Stimulated activated CD4-positive, alpha-beta T cell treated with anti-CD3 and anti-CD28 coated beads, Interleukin-12 subunit alpha, Interleukin-12 subunit beta, amount 100 ng/mL, for 24 hours (primary cell): ENCODE data around the gene EXOG.

Source experiments
- DNase-seq, 2 experiments: peaks; one replicate each; pipeline ENCODE4 v3.0.0-alpha.2; 2020; ENCODE audit warnings: low read depth in 2 of 2

EXOG gene

DNA sequence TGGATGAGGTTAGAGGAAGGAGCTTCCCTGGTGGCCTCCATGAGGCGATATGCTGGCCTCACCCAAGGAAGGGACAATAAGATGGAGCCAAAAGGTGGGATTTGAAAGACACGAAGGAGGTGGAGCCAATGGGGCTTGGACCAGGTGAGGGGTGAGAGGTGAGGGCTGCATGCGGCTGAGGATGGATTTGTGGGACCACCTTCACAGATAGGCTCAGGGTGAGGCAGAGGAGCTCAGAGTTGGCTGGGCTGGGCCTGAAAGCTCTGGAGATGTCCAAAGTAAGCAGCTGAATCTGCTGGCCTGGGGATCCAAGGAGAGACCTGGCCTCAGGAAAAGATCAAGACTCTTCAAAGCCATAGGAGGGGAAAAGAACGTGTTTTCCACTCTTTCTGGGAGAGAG lies 49.8 kb downstream of the EXOG start:
- DNase-seq, result no peak

GRCh38 chr3:38548154-38548931 lies 52.2 kb downstream of the EXOG start:
- DNase-seq, result no peak

DNA sequence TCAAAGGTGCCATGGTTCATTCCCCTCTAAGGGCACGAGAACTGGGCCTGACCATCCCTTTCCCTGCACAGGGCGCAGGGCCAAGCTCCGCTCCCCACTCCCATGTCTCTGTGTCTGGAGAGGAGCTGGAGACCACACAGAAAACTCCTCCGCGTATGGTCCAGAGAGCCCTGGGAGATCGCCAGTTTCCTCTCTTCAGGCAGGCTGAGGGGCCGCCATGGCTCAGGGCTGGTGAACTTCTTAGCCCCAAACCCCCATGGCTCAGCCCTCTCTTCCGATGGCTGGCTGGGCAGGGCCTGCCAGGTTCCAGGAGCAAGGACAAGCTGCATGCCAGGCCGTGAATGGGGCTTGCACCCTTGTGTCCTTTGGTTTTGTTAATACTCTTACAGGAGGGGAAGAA lies 52.9 kb downstream of the EXOG start:
- no peak for DNase-seq

DNA sequence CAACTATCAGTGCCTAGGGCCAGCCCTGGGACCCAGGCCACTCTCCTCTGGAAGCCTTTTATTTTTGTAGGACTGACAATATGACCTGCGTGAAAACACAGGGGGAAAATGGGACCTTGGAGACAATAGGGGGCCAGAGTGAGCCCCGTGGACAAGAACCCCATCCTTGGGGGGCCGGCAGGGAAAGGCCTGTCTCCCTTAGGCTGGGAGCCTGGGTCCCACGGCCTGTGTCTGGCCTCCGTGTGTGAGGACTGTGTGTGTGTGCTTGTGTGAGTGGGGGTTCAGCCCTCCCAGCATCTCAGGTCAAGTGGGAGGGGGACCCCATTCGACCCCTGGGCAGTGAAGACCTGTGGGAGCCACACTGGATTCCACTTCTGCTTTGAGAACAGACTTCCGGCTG lies 53.3 kb downstream of the EXOG start:
- DNase-seq, result no peak

- DNase-seq, result no peak
These were observed 54.1 kb downstream of the EXOG start for GRCh38 chr3:38549957-38550840.

DNA sequence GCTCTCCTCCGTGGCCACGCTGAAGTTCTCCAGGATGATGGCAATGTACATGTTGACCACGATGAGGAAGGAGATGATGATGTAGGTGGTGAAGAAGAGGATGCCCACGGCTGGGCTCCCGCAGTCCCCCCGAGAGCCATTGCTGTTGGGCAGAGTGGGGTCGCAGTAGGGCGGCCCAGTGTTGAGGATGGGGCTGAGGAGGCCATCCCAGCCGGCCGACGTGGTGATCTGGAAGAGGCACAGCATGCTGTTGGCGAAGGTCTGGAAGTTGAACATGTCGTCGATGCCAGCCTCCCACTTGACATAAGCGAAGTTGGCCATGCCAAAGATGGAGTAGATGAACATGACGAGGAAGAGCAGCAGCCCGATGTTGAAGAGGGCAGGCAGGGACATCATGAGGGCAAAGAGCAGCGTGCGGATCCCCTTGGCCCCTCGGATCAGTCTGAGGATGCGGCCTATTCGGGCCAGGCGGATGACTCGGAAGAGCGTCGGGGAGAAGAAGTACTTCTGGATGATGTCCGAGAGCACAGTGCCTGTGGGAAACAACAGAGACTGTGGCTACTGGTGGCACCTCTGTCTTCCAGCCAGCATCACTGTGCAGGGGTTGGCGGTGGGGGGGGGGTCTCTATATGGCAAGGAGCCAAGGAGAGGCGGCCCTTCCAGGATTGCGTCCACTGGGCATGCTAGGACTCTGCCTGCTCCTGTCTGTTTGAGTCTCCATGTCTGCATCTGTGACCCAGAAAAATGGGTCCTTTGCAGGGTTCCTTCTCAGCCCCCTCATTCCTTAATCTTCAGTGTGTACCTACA lies 55.1 kb downstream of the EXOG start:
- DNase-seq, result no peak

DNA sequence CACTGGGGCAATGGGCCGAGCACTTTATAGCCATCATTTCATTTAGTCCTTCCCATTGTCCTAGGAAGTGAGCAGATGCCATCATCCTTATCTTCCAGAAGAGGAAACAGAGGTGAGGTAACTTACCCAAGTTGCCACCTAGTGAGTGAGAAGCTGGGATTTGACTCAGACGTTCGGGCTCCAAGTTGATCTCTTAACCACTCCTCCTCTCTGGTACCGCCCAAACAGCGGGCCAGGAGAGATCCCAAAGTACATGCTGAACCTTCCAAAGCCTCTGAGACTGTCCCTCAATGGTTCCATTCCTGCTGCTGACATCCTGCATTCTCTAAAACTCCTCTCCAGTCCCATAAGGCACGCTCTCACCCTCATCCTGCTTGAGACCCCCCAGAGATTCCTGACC lies 56.2 kb downstream of the EXOG start:
- DNase-seq, result no peak

DNA sequence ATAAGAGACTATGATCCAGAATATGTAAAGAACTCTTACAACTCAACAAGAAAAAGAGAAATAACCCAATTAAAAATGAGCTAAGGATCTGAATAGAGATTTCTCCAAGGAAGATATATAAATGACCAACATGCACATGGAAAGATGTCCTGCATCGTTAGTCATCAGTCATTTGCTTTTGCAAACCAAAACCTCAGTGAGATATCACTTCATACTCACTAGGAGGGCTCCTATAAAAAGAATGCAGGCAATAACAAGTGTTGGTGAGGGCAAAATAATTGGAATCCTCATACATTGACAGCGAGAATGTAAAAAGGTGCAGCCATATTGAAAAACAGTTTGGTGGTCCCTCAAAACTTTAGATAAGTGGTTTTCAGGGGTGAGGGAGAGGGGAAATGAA lies 56.9 kb downstream of the EXOG start:
- no peak for DNase-seq

DNA sequence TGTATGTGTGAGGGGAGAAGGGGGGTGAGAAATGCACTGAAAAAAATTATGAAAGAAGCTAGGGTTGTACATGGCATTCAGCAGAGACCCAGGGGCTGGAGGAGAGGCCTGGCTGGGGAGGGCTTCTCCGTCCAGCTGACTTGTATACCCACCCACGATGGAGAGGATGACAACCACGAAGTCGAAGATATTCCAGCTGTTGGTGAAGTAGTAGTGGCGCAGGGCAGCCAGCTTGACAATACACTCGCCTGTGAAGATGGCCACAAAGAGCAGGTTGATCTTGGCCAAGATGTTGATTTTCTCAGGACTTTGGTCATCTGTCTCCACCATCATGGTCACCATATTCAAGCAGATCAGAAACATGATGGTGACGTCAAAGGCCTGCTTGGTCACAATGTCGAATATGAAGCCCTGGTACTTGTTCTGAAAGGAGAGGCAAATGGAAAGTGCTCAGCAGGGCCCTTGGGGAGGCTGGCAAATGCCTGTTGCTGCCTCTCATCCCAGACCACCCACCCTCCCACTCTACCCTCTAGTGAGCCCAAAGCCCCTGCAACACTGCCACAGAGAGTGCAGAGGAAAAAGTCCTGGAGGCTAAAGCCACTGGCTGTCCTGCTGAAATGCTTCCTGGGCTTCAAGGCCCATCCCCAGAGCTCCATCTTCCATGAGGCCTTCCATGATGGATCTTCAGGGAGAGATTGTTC lies 58.1 kb downstream of the EXOG start:
- DNase-seq, result no peak

- no peak for DNase-seq
These were observed 59.2 kb downstream of the EXOG start for GRCh38 chr3:38555149-38555840.

GRCh38 chr3:38555926-38556325 lies 59.8 kb downstream of the EXOG start:
- DNase-seq, result no peak

- no peak for DNase-seq
These were observed 60.7 kb downstream of the EXOG start for GRCh38 chr3:38556640-38557358.

GRCh38 chr3:38558864-38559263 lies 62.7 kb downstream of the EXOG start:
- no peak for DNase-seq

GRCh38 chr3:38560284-38560683 lies 64.1 kb downstream of the EXOG start:
- DNase-seq, result no peak

- DNase-seq, result no peak
These were observed 65.0 kb downstream of the EXOG start for GRCh38 chr3:38560996-38561717.

GRCh38 chr3:38561746-38562466 lies 65.8 kb downstream of the EXOG start:
- no peak for DNase-seq

GRCh38 chr3:38562467-38562925 lies 66.4 kb downstream of the EXOG start:
- no peak for DNase-seq

- no peak for DNase-seq
These were observed 67.1 kb downstream of the EXOG start for GRCh38 chr3:38563070-38563885.
